K562 (cell line): ENCODE measurements around the gene POLR1B. TPM values are rescaled to one million over a fixed set of nuclear protein-coding genes. Genes with fewer than 3 reads are reported as not detected.
A peak's percentile ranks its signal among the peaks of the same experiment; 100 is the strongest.
"Not testable (repeated sequence)": the region's sequence is repeated elsewhere in the genome, so short reads cannot be mapped to it uniquely, and the experiment has no call there.

ENCODE experiments used
- ATAC-seq: fragments of 200-7000 bp; cut with Tn5 transposase; 3 replicates; pipeline ENCODE4 v1.9.1; 2020; ENCODE audit warnings: moderate library complexity
- BruUV-seq: library from RNA; stranded (reverse); fragments of 400-500 nt; replicated peaks from 2 replicates; lab custom pipeline; 2021; lab: Mats Ljungman, UMichigan
- CTCF ChIA-PET: fragments of 300-600 bp; formaldehyde crosslinking; extraction: SDS; loops from one replicate; lab custom pipeline; 2021; ENCODE audit warnings: low intra/inter-chr PET ratio; lab: Yijun Ruan, JAX
- POLR2A ChIA-PET: fragments of 300-600, 350-650 bp; sonication (Branson Sonifier 250); formaldehyde crosslinking; extraction: SDS; loops from one replicate; lab custom pipeline; 2021; ENCODE audit warnings: antibody characterized with exemption, inconsistent platforms; lab: Yijun Ruan, JAX
- DNase-seq, 4 experiments: peaks; one replicate each; pipeline versions ENCODE4 v3.0.0 to v3.0.0-alpha.2; 2011 to 2018; ENCODE audit warnings: low spot score in 3 of 4, mixed read lengths in 3 of 4; ENCODE audit errors: extremely low read depth in 1 of 4
- FAIRE-seq: peaks from 2 replicates; lab custom pipeline; 2011; peaks lifted over from hg19 to GRCh38; lab: Jason Lieb, UNC
- H2AFZ ChIP-seq: 2 replicates; pipeline ENCODE4 v1.6.0; 2011; ENCODE audit warnings: low read depth, low read length, control low read depth, inconsistent platforms
- H3K27ac ChIP-seq: fragments of 200-600 bp; 3 replicates; pipeline ENCODE4 v1.8.0; 2011; ENCODE audit warnings: low read depth, mild to moderate bottlenecking, control low read depth, inconsistent platforms, low read length, moderate library complexity, mixed read lengths; ENCODE audit errors: extremely low read depth
- H3K27me3 ChIP-seq, 2 experiments: fragments of 300-600 bp in 1 of 2; 2 replicates in 1 of 2; 3 replicates in 1 of 2; pipeline versions ENCODE4 v1.6.0 to v1.8.0; 2011; ENCODE audit warnings: inconsistent platforms in 2 of 2, low read length in 2 of 2, mild to moderate bottlenecking in 1 of 2, mixed read lengths in 1 of 2, moderate library complexity in 1 of 2; ENCODE audit not compliant: control insufficient read depth in 2 of 2, insufficient read depth in 2 of 2
- H3K36me3 ChIP-seq: fragments of 300-600 bp; 3 replicates; pipeline ENCODE4 v1.8.0; 2011; ENCODE audit warnings: mild to moderate bottlenecking, low read length, inconsistent platforms; ENCODE audit not compliant: control insufficient read depth, insufficient read depth
- H3K4me1 ChIP-seq, 2 experiments: fragments of 200-600 bp in 1 of 2; replicated peaks in 1 of 2; 2 replicates in 1 of 2; 3 replicates in 1 of 2; pipeline versions ENCODE4 v1.5.1 to v1.8.0; 2011; ENCODE audit warnings: inconsistent platforms in 2 of 2, low read length in 2 of 2, mild to moderate bottlenecking in 1 of 2, mixed read lengths in 1 of 2, moderate library complexity in 1 of 2; ENCODE audit not compliant: control insufficient read depth in 2 of 2, insufficient read depth in 2 of 2
- H3K4me2 ChIP-seq: 2 replicates; pipeline ENCODE4 v1.6.1; 2011; ENCODE audit warnings: low read length, control low read depth, inconsistent platforms, mixed read lengths; ENCODE audit not compliant: insufficient read depth
- H3K4me3 ChIP-seq: fragments of 200-600 bp; sonication (generic), shearing (Covaris generic); 2 replicates; pipeline ENCODE4 v1.5.1; 2016; ENCODE audit warnings: control low read depth, inconsistent platforms
- H3K79me2 ChIP-seq: fragments of 200-600 bp; 3 replicates; pipeline ENCODE4 v1.8.0; 2011; ENCODE audit warnings: low read length, inconsistent platforms; ENCODE audit not compliant: control insufficient read depth, insufficient read depth
- H3K9ac ChIP-seq, 2 experiments: 2 replicates each; pipeline versions ENCODE4 v1.6.0 to v1.6.1; 2011; ENCODE audit warnings: low read depth in 2 of 2, low read length in 2 of 2, control low read depth in 1 of 2, inconsistent platforms in 1 of 2, mild to moderate bottlenecking in 1 of 2, mixed read lengths in 1 of 2; ENCODE audit not compliant: insufficient read depth in 1 of 2
- H3K9me1 ChIP-seq: one replicate; pipeline ENCODE4 v1.6.0; 2011; ENCODE audit warnings: inconsistent platforms, mild to moderate bottlenecking, low read length, moderate library complexity; ENCODE audit not compliant: control insufficient read depth, insufficient read depth
- H3K9me3 ChIP-seq: replicated peaks from 2 replicates; pipeline ENCODE4 v1.5.1; 2011; ENCODE audit warnings: low read depth, low read length, inconsistent platforms; ENCODE audit not compliant: control insufficient read depth, insufficient read depth
- H4K20me1 ChIP-seq: replicated peaks from 2 replicates; pipeline ENCODE4 v1.6.1; 2011; ENCODE audit warnings: low read length, inconsistent platforms, mixed read lengths; ENCODE audit not compliant: control insufficient read depth, insufficient read depth
- MCM2 ChIP-seq: fragments of 450-650 bp; IDR thresholded peaks from 2 replicates; pipeline ENCODE4 v1.6.1; 2017; ENCODE audit warnings: low read depth, mild to moderate bottlenecking
- MEF2A ChIP-seq: IDR thresholded peaks from 2 replicates; pipeline ENCODE4 v1.6.1; 2011; ENCODE audit warnings: low read depth, mild to moderate bottlenecking, low read length, moderate library complexity; ENCODE audit not compliant: control insufficient read depth
- SIN3B ChIP-seq: fragments of 450-650 bp; IDR thresholded peaks from 2 replicates; pipeline ENCODE4 v1.6.1; 2017; ENCODE audit warnings: low read depth, mild to moderate bottlenecking, moderate library complexity
- WGBS: fragments of 100-300 bp; shearing (Covaris generic); methylation state at CpG from one replicate; pipeline ENCODE4 v1.1.6; 2016; ENCODE audit warnings: low coverage, mixed read lengths; ENCODE audit not compliant: insufficient coverage; ENCODE audit errors: missing lambda C conversion rate; 5-methylcytosine and 5-hydroxymethylcytosine counted together
- in situ Hi-C: fragments of 300-500 bp; cut with MboI; formaldehyde crosslinking; loops from 4 replicates; pipeline ENCODE4 v1.15.0; 2018; ENCODE audit warnings: inconsistent platforms, mixed read lengths
- intact Hi-C: fragments of 100-400 bp; cut with micrococcal nuclease; formaldehyde crosslinking; loops from 2 replicates; pipeline ENCODE4 v1.14.2; 2022
- polyA plus RNA-seq, 8 experiments: library from polyadenylated mRNA; depleted of rRNA in 4 of 8; stranded (reverse) in 5 of 8; unstranded in 3 of 8; fragments of >200 nt; fragmentation: Nextera tagmentation in 2 of 8; fragmentation: Illumina TruSeq in 1 of 8; extraction: Ambion mirVana in 2 of 8; extraction: Trizol in 1 of 8; gene quantifications; 2 replicates each; pipeline versions ENCODE4 v1.2.1 to v1.2.3, GENCODE V29; 2011 to 2014; ENCODE audit warnings: inconsistent platforms in 1 of 8, missing spikeins in 1 of 8
- total RNA-seq, 7 experiments: library from RNA; depleted of rRNA in 6 of 7; stranded (reverse); fragments of >200 nt in 6 of 7; fragmentation: Illumina TruSeq in 2 of 7; extraction: Trizol in 2 of 7; gene quantifications; 2 replicates each; pipeline versions ENCODE4 v1.2.1 to v1.2.3, GENCODE V29; 2011 to 2021; ENCODE audit warnings: low replicate concordance in 1 of 7

Gene POLR1B
- total and polyA plus RNA-seq, 9 of the 15 experiments (the other 6 are each of a cell fraction or from before 2014, with no cell fraction given) = 19.8 to 55.1 (median 40.2) TPM

- Histone ChIP-seq H3K4me2 (no peak overlapping the region), H3K79me2 (no peaks in the 10 kb centered on the region), H4K20me1 (no peaks in the 10 kb centered on the region), H3K4me3 (no peak overlapping the region), H3K9me3 (no peaks in the 10 kb centered on the region), H3K9ac (no peak overlapping the region), H2AFZ (no peak overlapping the region), H3K27ac (no peak overlapping the region), H3K36me3 (peaks cover 96% of the 10 kb centered on the region), H3K4me1 (no peaks in the 10 kb centered on the region), H3K27me3 (no peaks in the 10 kb centered on the region), H3K9me1 (no peaks in the 10 kb centered on the region)
- ChIA-PET POLR2A (interaction anchor here (0.9 kb wide), 1 partner anchor 17 kb away, joined by 3 read pairs; no protein-coding TSS in a partner anchor), CTCF (no interaction called here)
- intact Hi-C loops (no loop called here), in situ Hi-C loops (no loop called here)
- TF ChIP-seq MEF2A (no peak), SIN3B (no peak), MCM2 (no peak)
- no peak for ATAC-seq
- no peak for DNase-seq
- no TSS peak for BruUV-seq
- FAIRE-seq = peak; percentile 32
- WGBS = 67% methylated on average over 3 of the region's 3 CpGs
These were observed 23.8 kb downstream of the POLR1B start for GRCh38 chr2:112566104-112566503.

GRCh38 chr2:112566508-112566907 is 24.2 kb downstream of the POLR1B start:
- H3K9me1 ChIP-seq, POLR2A ChIA-PET, H3K27me3 ChIP-seq, intact Hi-C loops, CTCF ChIA-PET, BruUV-seq, H3K79me2 ChIP-seq, DNase-seq, H3K4me1 ChIP-seq, in situ Hi-C loops, H2AFZ ChIP-seq, H3K4me3 ChIP-seq, FAIRE-seq, H3K9me3 ChIP-seq, H3K27ac ChIP-seq, H4K20me1 ChIP-seq, H3K9ac ChIP-seq, H3K4me2 ChIP-seq, ATAC-seq: not testable (repeated sequence)
- 86% methylated on average over 3 of the region's 5 CpGs for WGBS
- peaks cover 96% of the 10 kb centered on the region for H3K36me3 ChIP-seq
